SK-N-SH (cell line): ENCODE measurements around the gene TNFRSF4. TPM values are rescaled to one million over a fixed set of nuclear protein-coding genes. Genes with fewer than 3 reads are reported as not detected.

Source experiments
- CTCF ChIA-PET: fragments of 300-600, 350-600 bp; formaldehyde crosslinking; extraction: SDS; loops from one replicate; lab custom pipeline; 2021; lab: Yijun Ruan, JAX
- POLR2A ChIA-PET: fragments of 350-600 bp; sonication (Branson Sonifier 250); formaldehyde crosslinking; extraction: SDS; loops from one replicate; lab custom pipeline; 2020; ENCODE audit warnings: antibody characterized with exemption, inconsistent platforms; lab: Yijun Ruan, JAX
- DNase-seq: peaks from one replicate; pipeline ENCODE4 v3.0.0; 2012
- H2AFZ ChIP-seq: fragments of 200-600 bp; sonication (generic); 2 replicates; pipeline ENCODE4 v1.8.1; 2016; ENCODE audit warnings: antibody characterized with exemption, mild to moderate bottlenecking, low read depth
- H3F3A ChIP-seq: fragments of 200-600 bp; sonication (generic); replicated peaks from 2 replicates; pipeline ENCODE3; 2016; ENCODE audit warnings: antibody characterized with exemption, mild to moderate bottlenecking; ENCODE audit not compliant: insufficient read depth
- H3K27ac ChIP-seq, 2 experiments: fragments of 200-500 bp in 1 of 2; fragments of 200-600 bp in 1 of 2; sonication (Bioruptor generic) in 1 of 2; sonication (generic), shearing (Covaris generic) in 1 of 2; 2 replicates each; pipeline versions ENCODE4 v1.5.1 to v1.6.1; 2014 to 2016; ENCODE audit warnings: low read depth in 2 of 2, inconsistent platforms in 1 of 2, low read length in 1 of 2, mild to moderate bottlenecking in 1 of 2, mixed read lengths in 1 of 2
- H3K27me3 ChIP-seq: fragments of 200-600 bp; sonication (generic), shearing (Covaris generic); 2 replicates; pipeline ENCODE4 v1.6.1; 2016; ENCODE audit warnings: mixed run types; ENCODE audit not compliant: insufficient read depth
- H3K36me3 ChIP-seq, 2 experiments: fragments of 200-500 bp in 1 of 2; fragments of 200-600 bp in 1 of 2; sonication (Bioruptor generic) in 1 of 2; sonication (generic) in 1 of 2; replicated peaks in 1 of 2; 2 replicates each; pipeline versions ENCODE3 to v1.5.1; 2014 to 2016; ENCODE audit warnings: low read length in 1 of 2, mild to moderate bottlenecking in 1 of 2; ENCODE audit not compliant: insufficient read depth in 2 of 2, control insufficient read depth in 1 of 2
- H3K4me1 ChIP-seq, 2 experiments: fragments of 200-500 bp in 1 of 2; fragments of 200-600 bp in 1 of 2; sonication (Bioruptor generic) in 1 of 2; sonication (generic), shearing (Covaris generic) in 1 of 2; 2 replicates each; pipeline versions ENCODE4 v1.5.1 to v1.6.1; 2014 to 2016; ENCODE audit warnings: low read depth in 1 of 2, low read length in 1 of 2, mixed run types in 1 of 2; ENCODE audit not compliant: insufficient read depth in 2 of 2, control insufficient read depth in 1 of 2
- H3K4me2 ChIP-seq: fragments of 200-600 bp; sonication (generic), shearing (Covaris generic); 2 replicates; pipeline ENCODE4 v1.6.1; 2017; ENCODE audit warnings: mixed run types
- H3K4me3 ChIP-seq, 2 experiments: fragments of 200-500 bp in 1 of 2; fragments of 200-600 bp in 1 of 2; sonication (Bioruptor generic) in 1 of 2; sonication (generic), shearing (Covaris generic) in 1 of 2; 2 replicates each; pipeline versions ENCODE4 v1.5.1 to v1.8.1; 2014 to 2016; ENCODE audit warnings: low read depth in 2 of 2, inconsistent platforms in 1 of 2, low read length in 1 of 2, mild to moderate bottlenecking in 1 of 2, mixed read lengths in 1 of 2, moderate library complexity in 1 of 2
- H3K79me2 ChIP-seq: fragments of 200-600 bp; sonication (generic); 2 replicates; pipeline ENCODE4 v1.8.1; 2017; ENCODE audit warnings: mild to moderate bottlenecking; ENCODE audit not compliant: insufficient read depth
- H3K9ac ChIP-seq: fragments of 200-600 bp; sonication (generic); 2 replicates; pipeline ENCODE4 v1.6.1; 2017; ENCODE audit warnings: mixed run types
- H3K9me2 ChIP-seq: fragments of 200-600 bp; sonication (generic); 2 replicates; pipeline ENCODE4 v1.6.1; 2017; ENCODE audit warnings: mixed run types
- H3K9me3 ChIP-seq: fragments of 200-600 bp; sonication (generic); 2 replicates; pipeline ENCODE4 v1.6.1; 2017; ENCODE audit warnings: mixed run types, mild to moderate bottlenecking, moderate library complexity
- H4K20me1 ChIP-seq: fragments of 200-600 bp; sonication (generic); 2 replicates; pipeline ENCODE4 v1.6.1; 2017; ENCODE audit warnings: mild to moderate bottlenecking, mixed run types; ENCODE audit not compliant: insufficient read depth
- FOXJ3 ChIP-seq: sonication (generic); formaldehyde crosslinking; IDR thresholded peaks from 2 replicates; pipeline ENCODE4 v1.5.1; 2020; ENCODE audit warnings: mild to moderate bottlenecking, missing genetic modification reagents
- GABPA ChIP-seq: IDR thresholded peaks from 2 replicates; pipeline ENCODE4 v1.4.0; 2012; ENCODE audit warnings: low read depth, mild to moderate bottlenecking
- GATA2 ChIP-seq: sonication (generic); formaldehyde crosslinking; IDR thresholded peaks from 2 replicates; pipeline ENCODE4 v1.5.0; 2020; ENCODE audit warnings: mild to moderate bottlenecking, missing genetic modification reagents
- JUND ChIP-seq: IDR thresholded peaks from 2 replicates; pipeline ENCODE4 v1.4.0; 2012
- MAX ChIP-seq: IDR thresholded peaks from 2 replicates; pipeline ENCODE4 v1.4.0; 2012; ENCODE audit warnings: low read depth
- MEF2A ChIP-seq: IDR thresholded peaks from 2 replicates; pipeline ENCODE4 v1.4.0; 2012; ENCODE audit warnings: low read depth, borderline replicate concordance
- NFIC ChIP-seq: IDR thresholded peaks from 2 replicates; pipeline ENCODE4 v1.4.0; 2012; ENCODE audit warnings: borderline replicate concordance
- PBX3 ChIP-seq: IDR thresholded peaks from 2 replicates; pipeline ENCODE4; 2012
- POLR2AphosphoS5 ChIP-seq: IDR thresholded peaks from 2 replicates; pipeline ENCODE4 v1.6.1; 2012; ENCODE audit warnings: low read depth, low read length
- RXRA ChIP-seq: IDR thresholded peaks from 2 replicates; pipeline ENCODE4 v1.4.0; 2012; ENCODE audit warnings: low read depth, mild to moderate bottlenecking, borderline replicate concordance
- USF1 ChIP-seq: IDR thresholded peaks from 2 replicates; pipeline ENCODE4 v1.4.0; 2012; ENCODE audit warnings: low read depth, borderline replicate concordance
- ZBTB33 ChIP-seq: IDR thresholded peaks from 2 replicates; pipeline ENCODE4 v1.4.0; 2012; ENCODE audit warnings: low read depth, borderline replicate concordance
- WGBS: methylation state at CpG from one replicate; pipeline ENCODE4 v1.1.6; 2017; ENCODE audit warnings: low lambda C conversion rate; 5-methylcytosine and 5-hydroxymethylcytosine counted together
- polyA plus RNA-seq, 3 experiments: library from polyadenylated mRNA; depleted of rRNA; stranded (reverse); fragments of >200 nt; gene quantifications; 2 replicates each; pipeline ENCODE4 v1.2.3, GENCODE V29; 2012

The TNFRSF4 gene
- polyA plus RNA-seq, 1 of the 3 experiments (the other 2 are of a cell fraction): not detected

- H3K79me2 ChIP-seq: no peaks in the 10 kb centered on the region
- no peak overlapping the region for H2AFZ ChIP-seq
- CTCF ChIA-PET: interaction anchor here (1.2 to 1.3 kb wide), 2 partner anchors 19 to 79 kb away, joined by 3 read pairs; no protein-coding TSS in a partner anchor
- no peak overlapping the region for H3K27ac ChIP-seq
- no peaks in the 10 kb centered on the region for H3K9me3 ChIP-seq
- no peaks in the 10 kb centered on the region for H3K9me2 ChIP-seq
- H3K4me2 ChIP-seq: peak overlapping the region; percentile 59; the same call in 1 of the 2 replicates
- peaks cover 0 to 3% of the 10 kb centered on the region in 2 experiments; a peak in 1 of 4 replicates for H3K4me1 ChIP-seq
- H3K4me3 ChIP-seq: peak overlapping the region in 1 of 2 experiments; percentile 19; a peak in 1 of 4 replicates
- H3K36me3 ChIP-seq: no peaks in the 10 kb centered on the region
- peak; percentile 76 for DNase-seq
- no peaks in the 10 kb centered on the region for H3K27me3 ChIP-seq
- no CpG with 5 or more reads among the region's 109 CpGs for WGBS
- H3K9ac ChIP-seq: no peak overlapping the region
- H4K20me1 ChIP-seq: no peaks in the 10 kb centered on the region
- TF ChIP-seq FOXJ3 (no peak), ZBTB33 (no peak), PBX3 (no peak), GATA2 (CRISPR knock-in tag) (no peak), GABPA (no peak), NFIC (no peak), MAX (no peak), JUND (no peak), RXRA (no peak), USF1 (no peak), POLR2AphosphoS5 (no peak), MEF2A (no peak)
- POLR2A ChIA-PET: no interaction called here
- H3F3A ChIP-seq: no peaks in the 10 kb centered on the region
Measured at GRCh38 chr1:1200876-1201810, 12.8 kb downstream of the TNFRSF4 start.
